Vagina (tissue), 2 donors: ENCODE results near the gene ANKRD44.

Source experiments
- POLR2A ChIP-seq, 2 donors: fragments of 450-650 bp; IDR thresholded peaks; one replicate each; pipeline ENCODE4 v1.6.1; 2017; ENCODE audit warnings: antibody characterized with exemption in 2 of 2, mild to moderate bottlenecking in 2 of 2, moderate library complexity in 2 of 2
- POLR2AphosphoS5 ChIP-seq, 2 donors: sonication (generic); formaldehyde crosslinking; IDR thresholded peaks; one replicate each; pipeline ENCODE4 v1.9.0; 2017; ENCODE audit warnings: antibody characterized with exemption in 2 of 2, mild to moderate bottlenecking in 2 of 2, low read depth in 1 of 2; ENCODE audit not compliant: insufficient read depth in 1 of 2
- TF ChIP-seq, protein P1 (sequence below), 3 experiments: fragments of 450-650 bp in 2 of 3; fragments of 200-600 bp in 1 of 3; sonication (generic) in 1 of 3; IDR thresholded peaks; one replicate each; pipeline ENCODE4 v1.5.1; 2017 to 2019; ENCODE audit warnings: antibody characterized with exemption in 3 of 3, mild to moderate bottlenecking in 2 of 3, moderate library complexity in 2 of 3

DNA sequence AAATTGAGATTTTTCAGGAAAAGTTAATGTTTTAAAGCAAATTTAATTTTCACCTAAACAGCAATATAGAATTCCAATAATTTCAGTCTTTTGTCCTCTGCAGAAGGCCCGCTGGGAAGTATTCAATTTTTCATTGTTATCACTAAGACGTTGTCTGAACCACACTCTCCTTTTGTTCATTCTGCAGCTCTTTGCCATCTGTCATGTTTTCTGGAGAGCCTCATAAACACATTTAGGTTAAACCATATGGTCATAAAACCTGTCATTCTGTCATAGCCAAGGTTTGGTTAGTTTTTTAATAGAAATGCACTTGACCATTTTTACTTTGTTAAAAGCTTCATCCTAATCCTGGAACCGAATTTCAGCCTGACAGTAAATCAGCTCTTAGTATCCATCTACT, 330.1 kb downstream of the ANKRD44 start:
- TF ChIP-seq, protein P1, sequence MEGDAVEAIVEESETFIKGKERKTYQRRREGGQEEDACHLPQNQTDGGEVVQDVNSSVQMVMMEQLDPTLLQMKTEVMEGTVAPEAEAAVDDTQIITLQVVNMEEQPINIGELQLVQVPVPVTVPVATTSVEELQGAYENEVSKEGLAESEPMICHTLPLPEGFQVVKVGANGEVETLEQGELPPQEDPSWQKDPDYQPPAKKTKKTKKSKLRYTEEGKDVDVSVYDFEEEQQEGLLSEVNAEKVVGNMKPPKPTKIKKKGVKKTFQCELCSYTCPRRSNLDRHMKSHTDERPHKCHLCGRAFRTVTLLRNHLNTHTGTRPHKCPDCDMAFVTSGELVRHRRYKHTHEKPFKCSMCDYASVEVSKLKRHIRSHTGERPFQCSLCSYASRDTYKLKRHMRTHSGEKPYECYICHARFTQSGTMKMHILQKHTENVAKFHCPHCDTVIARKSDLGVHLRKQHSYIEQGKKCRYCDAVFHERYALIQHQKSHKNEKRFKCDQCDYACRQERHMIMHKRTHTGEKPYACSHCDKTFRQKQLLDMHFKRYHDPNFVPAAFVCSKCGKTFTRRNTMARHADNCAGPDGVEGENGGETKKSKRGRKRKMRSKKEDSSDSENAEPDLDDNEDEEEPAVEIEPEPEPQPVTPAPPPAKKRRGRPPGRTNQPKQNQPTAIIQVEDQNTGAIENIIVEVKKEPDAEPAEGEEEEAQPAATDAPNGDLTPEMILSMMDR (IDR thresholded peaks at IDR 0.05), result no peak
- no peak for TF ChIP-seq POLR2A (IDR thresholded peaks at IDR 0.05)
- no peak for TF ChIP-seq POLR2AphosphoS5 (IDR thresholded peaks at IDR 0.05; ENCODE audit: insufficient read depth in 1 of 2, low read depth in 1 of 2)
